ACHN (cell line): ENCODE data around the gene CCDC149.

Experiments
- DNase-seq: peaks from one replicate; pipeline ENCODE4 v3.0.0-alpha.2; 2015
- in situ Hi-C: cut with HindIII; loops from 2 replicates; pipeline ENCODE4 v1.10.0; 2017; ENCODE audit warnings: low sequenced_read_pairs, low pct_ligation_motif_present, low pct_unique_long_range_greater_than_20kb

CCDC149 gene

DNA sequence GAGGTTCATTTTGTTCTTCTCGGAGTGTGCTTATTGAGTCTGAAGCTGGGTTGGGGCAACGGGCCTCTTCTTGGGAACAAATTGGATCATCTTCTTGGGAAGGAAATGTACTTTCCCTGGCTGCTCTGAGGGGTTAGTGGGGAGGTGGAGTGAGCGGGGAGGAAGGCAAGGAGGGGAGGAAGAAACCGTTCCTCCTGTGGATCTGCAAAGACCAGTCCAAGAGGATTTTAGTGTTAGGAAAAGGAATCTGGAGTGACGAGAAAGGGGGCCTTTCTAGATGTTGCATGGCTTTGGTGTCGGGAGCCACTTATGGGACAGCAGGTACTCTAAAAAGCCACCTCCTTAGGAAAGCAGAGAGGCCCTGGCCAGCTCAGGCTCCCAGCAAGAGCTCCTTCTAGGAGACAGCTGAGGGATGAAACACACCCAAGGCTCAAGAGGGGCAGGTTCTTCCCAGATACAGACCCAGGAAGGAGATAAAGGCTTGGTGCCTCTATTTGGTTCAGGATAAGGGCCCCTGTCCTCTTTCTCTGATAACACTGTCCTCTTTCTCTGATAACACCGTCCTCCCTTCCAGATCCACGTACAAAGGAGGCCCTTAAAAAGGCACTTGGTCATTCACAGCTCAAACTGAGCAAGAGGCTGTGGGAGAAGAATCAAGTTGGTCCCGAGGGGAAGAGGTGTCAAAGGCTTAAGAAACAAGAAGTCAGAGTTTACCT lies 117.0 kb downstream of the CCDC149 start:
- DNase-seq, result no peak
- in situ Hi-C loops, result no loop called here

DNA sequence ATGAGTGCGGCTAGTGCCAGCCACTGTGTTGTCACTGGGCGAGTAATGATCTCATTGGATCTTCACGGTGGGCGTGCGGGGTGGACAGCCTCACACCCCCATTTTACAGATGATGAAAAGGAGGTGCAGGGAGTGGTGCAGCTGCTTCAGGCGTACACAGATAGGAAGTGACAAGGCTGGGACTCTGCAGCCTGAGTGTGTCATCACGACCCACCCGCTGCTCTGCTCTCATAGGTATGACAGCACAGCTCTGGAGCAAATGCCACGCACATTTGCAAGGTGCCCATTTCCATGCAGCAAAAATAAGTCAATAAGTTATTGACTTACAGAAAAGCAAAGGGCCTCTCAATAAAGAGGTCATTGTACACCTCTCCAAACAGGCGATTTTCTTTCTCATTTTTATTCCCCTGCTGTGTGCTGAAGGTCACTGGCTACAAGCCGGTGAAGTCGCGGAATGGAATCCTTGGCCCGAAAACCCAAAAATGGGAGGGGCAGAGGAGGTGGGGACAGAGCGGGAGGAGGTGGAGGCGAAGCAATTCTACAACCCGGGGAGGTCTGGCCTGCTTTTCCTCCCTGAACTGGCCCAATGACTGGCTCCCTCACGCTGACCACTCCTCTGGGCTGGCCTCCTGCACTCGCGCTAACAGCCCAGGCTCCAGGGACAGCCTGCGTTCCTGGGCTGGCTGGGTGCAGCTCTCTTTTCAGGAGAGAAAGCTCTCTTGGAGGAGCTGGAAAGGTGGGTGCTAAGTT lies 117.8 kb downstream of the CCDC149 start, which contains the start of gene SOD3:
TSS of gene SOD3 (plus strand) at position 658 of the 750 bp plus-strand sequence. CDS start 3,949 bp downstream, outside the sequence.
- peak; percentile 90 for DNase-seq

DNA sequence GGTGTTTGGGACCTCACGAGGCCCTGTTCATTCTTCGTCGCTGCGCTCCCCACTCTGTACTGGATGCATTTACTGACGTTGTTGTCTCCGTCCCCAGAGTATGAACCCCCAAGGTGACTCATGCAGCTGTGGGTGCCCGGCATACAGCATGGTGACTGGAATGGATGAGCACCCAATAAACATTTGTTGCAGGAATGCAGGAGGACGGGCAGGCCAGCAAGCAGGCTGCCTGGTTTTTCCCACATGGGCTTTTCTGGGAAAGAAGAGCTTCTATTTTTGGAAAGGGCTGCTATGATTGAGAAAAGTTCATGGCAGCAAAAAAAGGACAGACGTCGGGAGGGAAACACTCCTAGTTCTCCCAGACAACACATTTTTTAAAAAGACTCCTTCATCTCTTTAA lies 118.4 kb downstream of the CCDC149 start:
- in situ Hi-C loops, result no loop called here
- peak; percentile 14 for DNase-seq

More for the DNA sequence above, 117.8 kb downstream of the CCDC149 start, which contains the start of gene SOD3:
- in situ Hi-C loops, result no loop called here

DNA sequence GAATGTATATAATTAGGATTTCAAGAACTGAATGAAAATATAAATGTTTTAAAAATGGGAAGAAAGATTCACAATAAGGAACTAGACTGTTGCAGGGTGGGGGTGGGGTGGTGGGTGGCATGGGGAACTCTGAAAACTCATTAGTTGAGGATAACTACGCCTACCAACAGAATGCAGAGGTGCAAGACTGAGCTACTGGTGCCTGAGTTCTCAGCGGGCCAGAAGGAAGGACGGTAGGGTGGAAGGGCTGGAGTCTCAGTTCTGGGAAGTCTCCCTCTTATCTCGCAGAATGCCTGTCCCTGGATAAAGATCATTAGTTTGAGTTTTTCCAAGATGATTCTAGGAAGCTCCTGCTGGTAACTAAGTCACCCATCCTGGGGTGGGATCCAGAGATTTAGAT lies 118.8 kb downstream of the CCDC149 start:
- in situ Hi-C loops, result no loop called here
- no peak for DNase-seq

DNA sequence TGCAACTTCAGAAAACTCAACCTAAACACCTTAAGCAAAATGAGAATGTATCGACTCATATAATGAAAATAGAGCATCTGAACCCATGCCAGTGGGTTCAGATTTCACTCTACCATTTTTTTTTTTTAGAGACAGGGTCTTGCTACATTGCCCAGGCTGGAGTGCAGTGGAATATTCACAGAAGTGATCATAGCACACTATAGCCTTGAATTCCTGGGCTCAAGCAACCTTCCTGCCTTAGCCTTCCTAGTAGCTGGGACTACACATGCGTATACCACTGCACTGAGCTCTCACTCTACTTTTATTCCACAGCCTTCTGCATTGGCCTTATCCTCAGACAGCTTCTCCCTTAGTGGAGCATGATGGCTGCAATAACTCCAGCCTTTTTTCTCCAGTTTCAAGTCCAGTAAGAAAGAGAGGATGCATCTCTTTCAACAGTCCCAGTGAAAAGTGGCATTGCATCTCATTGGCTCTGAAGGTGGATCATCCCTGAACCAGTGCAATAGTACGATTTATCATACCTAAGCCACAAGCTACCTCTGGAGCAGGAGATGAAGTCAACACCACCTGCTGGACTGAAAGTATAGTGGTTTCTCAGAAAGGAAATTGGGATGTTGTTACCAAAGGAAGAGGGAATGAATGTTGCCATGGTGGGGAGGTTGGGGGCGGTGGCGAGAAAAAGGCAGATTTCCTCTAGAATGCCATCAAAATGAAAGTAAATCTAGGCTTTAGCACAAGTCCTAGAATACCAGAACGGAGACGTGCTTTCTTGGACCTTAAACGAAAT lies 119.4 kb downstream of the CCDC149 start:
- in situ Hi-C loops, result no loop called here
- peak; percentile 29 for DNase-seq

DNA sequence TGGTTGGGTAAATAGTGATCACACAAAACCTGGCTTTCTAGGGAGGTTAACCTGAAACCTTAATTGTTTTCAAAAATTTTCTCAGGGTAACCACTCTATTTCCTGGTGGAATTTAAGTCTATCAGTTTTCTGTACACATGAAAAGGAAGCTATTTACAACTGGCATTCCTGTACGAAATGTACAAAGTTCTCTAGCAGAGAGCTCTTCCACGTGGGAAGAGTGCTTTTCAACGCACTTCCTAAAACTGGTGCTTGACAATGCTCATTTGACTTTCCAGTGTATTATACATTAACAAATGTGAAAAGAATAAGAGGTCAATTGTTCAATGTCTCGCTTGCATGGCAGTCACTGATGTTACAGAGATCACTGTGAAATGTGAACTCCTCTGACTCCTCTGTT lies 120.3 kb downstream of the CCDC149 start:
- in situ Hi-C loops, result no loop called here
- DNase-seq, result no peak

DNA sequence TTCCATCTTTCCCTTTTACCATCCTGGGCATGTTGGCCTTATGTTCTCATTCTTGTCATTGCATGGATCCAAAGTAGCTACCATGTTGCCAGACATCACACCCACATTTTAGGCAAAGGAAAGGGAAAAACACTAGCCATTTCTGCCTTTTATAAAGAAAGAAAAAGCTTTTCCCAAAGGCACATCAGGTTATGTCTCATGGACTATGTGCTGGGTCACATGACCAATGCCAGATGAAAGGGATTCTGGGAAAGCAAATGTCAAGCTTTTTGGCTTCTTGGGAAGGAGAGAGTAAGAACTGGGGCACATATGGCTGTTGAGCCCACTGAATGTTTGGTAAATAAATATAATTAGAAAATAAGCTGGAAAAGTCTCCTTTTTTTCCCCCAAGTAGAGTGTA lies 121.8 kb downstream of the CCDC149 start:
- no peak for DNase-seq
- in situ Hi-C loops, result no loop called here

DNA sequence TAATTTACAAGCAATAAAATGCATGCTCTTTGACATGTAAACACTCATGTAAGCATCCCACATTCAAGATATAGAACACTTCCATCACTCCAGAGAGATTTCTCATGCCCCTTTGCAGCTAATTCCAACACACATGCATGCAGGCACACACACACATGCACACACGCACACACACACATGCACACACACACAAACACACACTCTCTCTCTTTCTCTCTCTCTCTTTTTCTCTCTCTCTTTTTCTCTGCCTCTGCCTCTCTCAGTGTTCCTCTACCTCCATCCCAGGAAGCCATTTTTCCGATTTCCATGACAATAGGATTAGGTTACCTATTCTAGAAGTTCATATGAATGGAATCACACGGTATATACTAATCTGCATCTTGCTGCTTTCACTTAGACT lies 129.3 kb downstream of the CCDC149 start:
- in situ Hi-C loops, result no loop called here
- DNase-seq, result no peak

DNA sequence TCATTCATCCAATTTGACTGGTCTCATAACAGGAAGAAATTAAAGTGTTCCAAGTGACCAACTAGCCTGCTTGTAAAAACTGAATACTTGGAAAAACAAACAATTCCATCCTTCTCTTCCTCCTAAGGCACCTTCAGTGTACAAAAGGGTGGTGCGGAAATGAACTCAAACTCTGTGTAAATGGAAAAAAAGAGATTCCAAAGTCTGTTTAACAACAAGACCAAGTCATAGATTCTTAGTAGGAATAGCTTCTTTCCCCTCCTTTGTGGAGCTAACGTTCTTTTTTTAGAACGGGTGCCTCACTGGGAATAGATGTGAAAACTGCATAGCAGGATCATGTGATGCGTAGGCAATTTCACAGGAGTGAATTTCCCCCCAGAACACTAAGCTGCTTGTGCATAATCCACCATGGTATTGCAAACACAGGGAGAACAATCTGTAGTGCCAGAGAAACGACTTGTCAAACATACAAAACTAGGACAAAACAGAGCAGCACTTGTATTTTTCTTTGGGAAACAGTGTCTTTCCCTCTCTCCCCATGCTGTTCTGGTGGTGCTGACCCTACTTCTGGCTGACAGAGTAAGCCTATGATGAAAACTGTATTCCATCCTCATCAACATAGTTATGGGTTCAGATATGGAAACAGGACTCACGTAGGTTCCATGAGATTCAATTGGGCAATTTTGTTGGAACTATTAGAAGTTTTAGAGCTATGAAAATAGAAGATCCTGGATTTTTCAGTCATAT lies 130.7 kb downstream of the CCDC149 start:
- DNase-seq, result no peak
- in situ Hi-C loops, result no loop called here

DNA sequence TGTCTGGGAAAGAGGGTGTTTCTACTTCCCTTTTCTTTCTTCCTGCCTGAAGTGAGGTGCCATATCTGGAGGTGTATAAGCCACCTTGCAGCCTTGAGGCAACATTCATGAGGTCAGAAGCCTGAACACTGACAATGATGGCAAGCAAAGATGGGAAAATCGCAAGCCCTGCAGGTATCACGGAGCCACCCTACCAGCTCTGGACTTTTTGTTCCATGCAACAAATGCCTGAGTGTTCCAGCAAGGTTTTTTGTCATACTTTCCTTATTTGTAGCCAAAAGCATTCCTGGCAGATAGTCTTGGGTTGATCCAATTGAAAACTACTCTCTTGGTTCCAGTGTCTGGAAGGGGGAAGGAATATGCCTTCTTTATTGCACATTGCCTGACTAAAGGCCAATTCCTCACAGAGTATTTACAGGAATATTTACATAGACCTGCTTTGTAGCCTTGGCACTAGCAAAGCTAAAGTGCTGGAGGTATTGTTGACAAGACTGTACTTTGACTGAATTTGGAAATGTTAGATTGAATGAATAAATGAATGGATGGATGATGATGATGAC lies 131.8 kb downstream of the CCDC149 start:
- DNase-seq, result no peak
- in situ Hi-C loops, result no loop called here

DNA sequence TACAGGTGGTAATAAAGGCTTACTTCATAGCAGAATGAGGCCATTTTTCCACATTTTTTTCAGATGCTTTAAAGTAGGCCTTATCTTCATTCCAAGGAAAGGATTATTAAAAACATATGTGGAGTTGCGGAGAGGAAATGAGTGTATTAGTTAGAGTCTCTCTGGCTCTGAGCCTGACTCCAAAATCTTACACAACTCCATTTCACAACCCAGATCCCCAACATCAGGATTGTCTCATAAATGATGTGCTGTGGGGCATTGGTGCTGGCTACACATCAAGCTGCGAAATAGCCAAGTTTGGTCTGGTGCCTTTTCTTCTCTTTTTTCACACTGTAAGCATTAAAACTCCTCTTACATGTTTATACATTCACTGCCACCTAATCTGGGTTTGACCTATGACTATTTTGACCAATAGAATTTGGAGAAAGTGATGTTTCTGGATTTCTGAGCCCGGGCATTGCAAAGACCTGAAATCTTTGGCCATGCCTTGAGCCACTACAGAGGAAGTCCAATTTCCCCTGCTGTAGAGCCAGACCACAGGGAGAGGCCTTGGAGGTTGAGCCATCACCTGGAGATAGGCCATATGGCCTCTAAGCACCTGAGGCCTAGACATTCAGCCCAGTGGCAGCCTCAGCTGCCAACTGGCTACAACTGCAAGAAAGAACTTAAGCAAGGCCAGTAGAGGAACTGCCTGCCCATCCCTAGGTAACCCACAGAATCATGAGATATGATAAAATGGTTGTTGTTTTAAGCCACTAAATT lies 134.2 kb downstream of the CCDC149 start:
- DNase-seq, result no peak
- in situ Hi-C loops, result no loop called here

DNA sequence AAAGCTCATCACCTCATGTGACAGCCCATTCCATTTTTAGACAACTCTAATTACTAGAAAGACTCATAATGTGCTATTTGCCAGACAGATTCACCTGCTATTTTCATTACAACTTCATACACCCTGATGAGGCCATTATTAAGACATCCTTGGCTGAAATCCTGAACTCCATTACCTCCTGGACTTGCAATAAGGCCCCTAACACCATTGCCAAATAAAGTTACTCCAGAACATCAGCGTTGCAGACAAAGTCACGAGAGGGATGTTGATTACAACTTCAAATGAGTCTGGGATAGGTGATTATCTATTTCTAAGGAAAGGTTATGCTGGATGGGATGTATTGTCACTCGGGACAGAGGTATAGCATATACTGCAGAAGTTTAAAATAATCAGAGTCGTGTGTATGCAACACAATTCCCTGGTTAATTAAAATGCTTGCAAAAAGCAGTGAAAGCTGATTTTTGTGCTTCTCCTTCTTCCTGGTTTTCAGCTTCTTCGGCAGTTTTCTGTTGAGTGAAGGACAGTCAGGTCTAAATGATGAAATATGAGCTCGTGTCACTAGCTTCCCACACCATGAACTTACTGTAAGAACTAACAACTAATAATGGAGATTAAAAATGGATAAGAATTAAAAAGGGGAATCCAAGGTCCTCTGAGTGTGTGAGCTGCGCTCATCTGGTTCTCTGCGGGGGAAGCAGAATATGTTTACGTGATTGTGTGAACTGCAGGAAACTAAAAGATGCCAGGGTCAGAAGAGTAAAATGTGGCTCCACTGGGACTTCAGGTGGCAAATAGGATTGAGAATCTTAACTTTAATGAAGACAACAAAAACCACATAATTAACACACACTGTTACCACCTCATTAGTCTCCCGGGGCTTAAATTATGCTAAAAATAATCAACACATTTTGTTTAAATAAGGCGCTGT lies 135.0 kb downstream of the CCDC149 start:
- DNase-seq, result no peak
- in situ Hi-C loops, result no loop called here

DNA sequence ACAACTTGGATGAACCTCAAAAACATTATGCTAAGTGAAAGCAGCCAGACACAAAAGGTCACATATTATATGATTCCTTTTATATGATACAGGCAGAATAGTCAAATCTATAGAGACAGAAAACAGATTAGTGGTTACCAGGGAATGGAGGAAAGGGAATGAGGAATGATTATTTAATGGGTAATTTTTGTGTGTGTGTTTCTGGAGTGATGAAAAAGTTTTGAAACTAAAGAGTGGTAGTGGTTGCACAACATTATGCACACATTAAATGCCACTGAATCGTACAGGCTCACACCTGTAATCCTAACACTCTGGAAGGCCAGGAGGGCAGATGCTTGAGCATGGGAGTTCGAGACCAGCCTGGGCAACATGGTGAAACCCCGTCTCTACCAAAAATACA lies 137.1 kb downstream of the CCDC149 start:
- in situ Hi-C loops, result no loop called here

DNA sequence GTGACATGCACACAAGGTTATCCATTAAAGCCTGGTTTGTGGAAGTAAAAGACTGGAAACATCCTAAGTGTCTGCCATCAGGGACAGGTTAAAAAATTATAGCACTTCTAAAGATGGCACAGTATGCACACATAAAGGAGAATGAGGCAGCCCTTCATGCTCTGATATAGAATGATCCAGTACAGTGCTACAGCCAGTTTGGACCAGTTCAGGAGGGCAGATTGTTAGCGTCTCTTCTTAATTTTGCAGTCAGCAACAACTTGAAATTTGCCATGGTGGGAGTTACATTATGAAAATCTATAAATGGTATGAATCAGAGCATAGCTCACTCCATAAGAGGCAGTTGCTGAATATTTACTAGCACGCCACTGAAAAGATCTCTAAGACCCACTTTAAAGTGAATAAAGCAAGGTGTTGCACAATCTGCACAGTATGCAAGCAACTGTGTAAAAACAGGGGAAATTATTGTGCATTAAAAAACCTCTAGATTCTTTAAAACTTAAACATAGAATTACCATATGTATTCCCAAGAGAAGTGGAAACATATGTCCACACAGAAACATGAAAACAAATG lies 137.7 kb downstream of the CCDC149 start:
- DNase-seq, result no peak
- in situ Hi-C loops, result no loop called here

More for the DNA sequence above, 137.1 kb downstream of the CCDC149 start:
- DNase-seq, result no peak

DNA sequence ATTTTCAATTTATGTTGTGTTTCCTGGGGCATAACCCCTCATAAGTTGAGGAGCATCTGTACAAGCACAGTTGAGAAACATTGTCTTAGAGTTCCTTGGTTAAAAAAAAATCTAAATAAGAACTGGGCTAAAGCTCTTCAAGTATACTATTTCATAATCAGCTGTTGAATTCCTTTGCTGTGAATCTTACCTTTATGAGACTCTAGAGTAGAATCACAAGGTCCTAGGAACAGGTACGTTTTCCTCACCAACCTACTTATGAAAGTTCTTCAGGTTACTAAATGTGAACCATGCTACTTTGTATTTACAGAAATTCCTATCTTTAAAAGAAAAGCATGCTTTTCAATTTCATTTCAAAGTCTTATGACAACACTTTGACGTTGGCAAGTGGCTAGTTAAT lies 138.4 kb downstream of the CCDC149 start:
- no peak for DNase-seq
- in situ Hi-C loops, result no loop called here

DNA sequence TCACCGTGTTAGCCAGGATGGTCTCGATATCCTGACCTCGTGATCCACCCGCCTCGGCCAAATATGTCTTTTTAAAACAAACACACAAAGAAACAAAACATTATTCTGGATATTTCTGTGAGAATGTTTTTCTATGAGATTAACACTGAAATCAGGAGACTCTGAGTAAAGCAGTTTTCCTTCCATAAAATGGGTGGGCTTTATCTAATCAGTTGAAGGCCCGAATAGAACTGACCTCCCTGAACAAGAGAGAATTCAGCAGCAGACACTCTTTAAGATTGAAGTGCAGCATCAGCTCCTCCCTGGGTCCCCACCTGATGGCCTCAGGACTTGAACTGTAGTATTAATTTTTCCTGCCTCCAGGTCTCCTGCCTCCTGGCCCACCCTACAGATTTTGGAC lies 139.9 kb downstream of the CCDC149 start:
- no peak for DNase-seq
- in situ Hi-C loops, result no loop called here
